PC-3 (cell line): Measurements from ENCODE around the gene PAX2. TPM values are rescaled to one million over a fixed set of nuclear protein-coding genes. Genes with fewer than 3 reads are reported as not detected.

ENCODE experiments used
- ATAC-seq: fragments of 200-7000 bp; cut with Tn5 transposase; 2 replicates; pipeline ENCODE4 v1.9.1; 2020; ENCODE audit warnings: mild to moderate bottlenecking, moderate library complexity
- BruUV-seq: library from RNA; stranded (reverse); fragments of 400-500 nt; replicated peaks from 2 replicates; lab custom pipeline; 2021; lab: Mats Ljungman, UMichigan
- CTCF ChIA-PET: fragments of 300-600 bp; sonication (Branson Sonifier 250); formaldehyde crosslinking; loops from one replicate; lab custom pipeline; 2022; ENCODE audit warnings: antibody characterized with exemption; lab: Charles Lee
- POLR2A ChIA-PET: fragments of 300-600 bp; sonication (Branson Sonifier 250); formaldehyde crosslinking; loops from one replicate; lab custom pipeline; 2022; ENCODE audit warnings: antibody characterized with exemption; ENCODE audit not compliant: unreplicated experiment; lab: Charles Lee
- DNase-seq: peaks from one replicate; pipeline ENCODE4 v3.0.0-alpha.2; 2015
- H2AFZ ChIP-seq: fragments of 300-600 bp; sonication (generic); 2 replicates; pipeline ENCODE4 v1.6.0; 2016; ENCODE audit warnings: antibody characterized with exemption, low read length
- H3F3A ChIP-seq: fragments of 300-600 bp; sonication (generic); one replicate; pipeline ENCODE4 v1.6.0; 2017; ENCODE audit warnings: antibody characterized with exemption, low read length, control low read depth, mild to moderate bottlenecking; ENCODE audit not compliant: unreplicated experiment
- H3K27ac ChIP-seq: fragments of 300-600 bp; sonication (generic); 2 replicates; pipeline ENCODE4 v1.5.1; 2016; ENCODE audit warnings: mild to moderate bottlenecking, low read length
- H3K27me3 ChIP-seq: fragments of 300-600 bp; sonication (generic); 2 replicates; pipeline ENCODE4 v1.6.1; 2016; ENCODE audit warnings: low read length, mixed read lengths
- H3K36me3 ChIP-seq: fragments of 300-600 bp; sonication (generic); 2 replicates; pipeline ENCODE4 v1.6.1; 2016; ENCODE audit warnings: low read depth, mixed run types, low read length, mixed read lengths
- H3K4me1 ChIP-seq: fragments of 300-600 bp; sonication (generic); 2 replicates; pipeline ENCODE4 v1.5.1; 2016; ENCODE audit warnings: low read length; ENCODE audit not compliant: insufficient read depth
- H3K4me2 ChIP-seq: fragments of 300-600 bp; sonication (generic); 2 replicates; pipeline ENCODE4 v1.6.0; 2016; ENCODE audit warnings: low read length
- H3K4me3 ChIP-seq: fragments of 300-600 bp; sonication (generic); 2 replicates; pipeline ENCODE4 v1.5.1; 2016; ENCODE audit warnings: mild to moderate bottlenecking, low read length, mixed read lengths
- H3K79me2 ChIP-seq: fragments of 300-600 bp; sonication (generic); 2 replicates; pipeline ENCODE4 v1.6.1; 2017; ENCODE audit warnings: low read length, mixed read lengths
- H3K9ac ChIP-seq: fragments of 300-600 bp; sonication (generic); 2 replicates; pipeline ENCODE4 v1.6.0; 2016; ENCODE audit warnings: mild to moderate bottlenecking, low read length
- H3K9me2 ChIP-seq: fragments of 300-600 bp; sonication (generic); replicated peaks from 2 replicates; pipeline ENCODE4 v1.6.1; 2016; ENCODE audit warnings: mixed run types, low read length, mixed read lengths
- H3K9me3 ChIP-seq: fragments of 300-600 bp; sonication (generic); 2 replicates; pipeline ENCODE4 v1.6.1; 2016; ENCODE audit warnings: low read length, mixed read lengths
- H4K20me1 ChIP-seq: fragments of 300-600 bp; sonication (generic); 2 replicates; pipeline ENCODE4 v1.6.1; 2016; ENCODE audit warnings: low read length, mixed read lengths
- CTCF ChIP-seq: fragments of 300-600 bp; sonication (generic); conservative IDR thresholded peaks from 2 replicates; pipeline ENCODE4 v1.5.1; 2017; ENCODE audit warnings: antibody characterized with exemption, low read depth, mild to moderate bottlenecking, low read length
- EZH2 ChIP-seq: fragments of 300-600 bp; sonication (generic); IDR thresholded peaks from one replicate; pipeline ENCODE4 v1.6.1; 2017; ENCODE audit warnings: antibody characterized with exemption, mild to moderate bottlenecking, low read length; ENCODE audit not compliant: unreplicated experiment
- EZH2phosphoT487 ChIP-seq: fragments of 300-600 bp; sonication (generic); IDR thresholded peaks from 2 replicates; pipeline ENCODE4 v1.6.1; 2018; ENCODE audit warnings: mild to moderate bottlenecking, antibody characterized with exemption, low read length, borderline replicate concordance
- intact Hi-C: fragments of 100-400 bp; cut with micrococcal nuclease; formaldehyde crosslinking; loops from 2 replicates; pipeline ENCODE4 v1.9.0; 2023
- total RNA-seq: library from RNA; depleted of rRNA; stranded (reverse); fragments of >200 nt; gene quantifications from 2 replicates; pipeline ENCODE4 v1.2.3, GENCODE V29; 2014

Gene PAX2
- total RNA-seq, 1 experiment from 2014 or later: not detected

GRCh38 chr10:100714566-100714950, 30.8 kb upstream of the PAX2 start:
- no TSS peak for BruUV-seq
- Histone ChIP-seq H2AFZ (no peak overlapping the region), H3K4me3 (no peak overlapping the region), H3K27me3 (peaks cover 45% of the 10 kb centered on the region), H3K36me3 (no peaks in the 10 kb centered on the region), H3F3A (no peaks in the 10 kb centered on the region), H3K9me2 (no peaks in the 10 kb centered on the region), H3K9ac (no peak overlapping the region), H3K27ac (no peak overlapping the region), H3K9me3 (no peaks in the 10 kb centered on the region), H3K4me2 (no peak overlapping the region), H3K79me2 (no peaks in the 10 kb centered on the region), H4K20me1 (no peaks in the 10 kb centered on the region), H3K4me1 (no peaks in the 10 kb centered on the region)
- ATAC-seq: no peak
- ChIA-PET CTCF (no interaction called here), POLR2A (no interaction called here)
- no peak for DNase-seq
- TF ChIP-seq CTCF: no peak
- no peak for TF ChIP-seq EZH2phosphoT487
- no peak for TF ChIP-seq EZH2
- intact Hi-C loops: no loop called here

- Histone ChIP-seq H3K9me2 (no peaks in the 10 kb centered on the region), H3K27me3 (peaks cover 42% of the 10 kb centered on the region), H2AFZ (no peak overlapping the region), H3K9me3 (no peaks in the 10 kb centered on the region), H3K4me1 (no peaks in the 10 kb centered on the region), H3K27ac (no peak overlapping the region), H3F3A (no peaks in the 10 kb centered on the region), H3K36me3 (no peaks in the 10 kb centered on the region), H3K79me2 (no peaks in the 10 kb centered on the region), H3K4me3 (no peak overlapping the region), H3K4me2 (no peak overlapping the region), H4K20me1 (no peaks in the 10 kb centered on the region), H3K9ac (no peak overlapping the region)
- BruUV-seq: no TSS peak
- ATAC-seq (no peak), DNase-seq (no peak)
- intact Hi-C loops: no loop called here
- ChIA-PET CTCF (no interaction called here), POLR2A (no interaction called here)
- TF ChIP-seq CTCF (no peak), EZH2phosphoT487 (no peak), EZH2 (no peak)
These were observed 30.3 kb upstream of the PAX2 start for GRCh38 chr10:100715101-100715444.

- no peaks in the 10 kb centered on the region for H3K9me2 ChIP-seq
- no peak overlapping the region for H3K4me3 ChIP-seq
- no peaks in the 10 kb centered on the region for H4K20me1 ChIP-seq
- no peak for ATAC-seq
- H3K9me3 ChIP-seq: no peaks in the 10 kb centered on the region
- ChIA-PET CTCF (no interaction called here), POLR2A (no interaction called here)
- H3K27me3 ChIP-seq: peaks cover 36% of the 10 kb centered on the region
- no peaks in the 10 kb centered on the region for H3K79me2 ChIP-seq
- intact Hi-C loops: no loop called here
- no peaks in the 10 kb centered on the region for H3F3A ChIP-seq
- TF ChIP-seq EZH2phosphoT487 (no peak), CTCF (no peak), EZH2 (no peak)
- H3K4me2 ChIP-seq: no peak overlapping the region
- no peaks in the 10 kb centered on the region for H3K4me1 ChIP-seq
- no TSS peak for BruUV-seq
- no peak overlapping the region for H3K27ac ChIP-seq
- H3K9ac ChIP-seq: no peak overlapping the region
- no peak for DNase-seq
- no peaks in the 10 kb centered on the region for H3K36me3 ChIP-seq
- H2AFZ ChIP-seq: no peak overlapping the region
These were observed 29.7 kb upstream of the PAX2 start for GRCh38 chr10:100715445-100716385.
